H1 (cell line): ENCODE measurements around the gene INA. TPM values are rescaled to one million over a fixed set of nuclear protein-coding genes. Genes with fewer than 3 reads are reported as not detected.

Experiments used
- BACH1 ChIP-seq: IDR thresholded peaks from 2 replicates; pipeline ENCODE4 v1.6.1; 2012; ENCODE audit warnings: low read length, improper control_type of control experiment
- HDAC2 ChIP-seq, 2 experiments: fragments of 300-600 bp in 1 of 2; sonication (generic) in 1 of 2; IDR thresholded peaks; 2 replicates each; pipeline ENCODE4 v1.6.1; 2011 to 2012; ENCODE audit warnings: low read depth in 2 of 2, low read length in 2 of 2, mild to moderate bottlenecking in 2 of 2, moderate library complexity in 2 of 2, borderline replicate concordance in 1 of 2, inconsistent platforms in 1 of 2
- JUND ChIP-seq: IDR thresholded peaks from 2 replicates; pipeline ENCODE4 v1.6.1; 2011; ENCODE audit warnings: mild to moderate bottlenecking, improper control_type of control experiment, low read length
- PHF8 ChIP-seq: fragments of 200-600 bp; sonication (generic); conservative IDR thresholded peaks from 2 replicates; pipeline ENCODE4 v1.7.1; 2012; ENCODE audit warnings: low read depth, mild to moderate bottlenecking, inconsistent platforms, low read length, moderate library complexity
- RNF2 ChIP-seq: fragments of 200-900, 300-1000 bp; sonication (generic); IDR thresholded peaks from 2 replicates; pipeline ENCODE4 v1.7.1; 2016; ENCODE audit warnings: borderline replicate concordance, low read depth, mild to moderate bottlenecking, antibody characterized with exemption, low read length; ENCODE audit not compliant: poor library complexity, severe bottlenecking; ENCODE audit errors: missing control alignments
- SIX5 ChIP-seq: IDR thresholded peaks from 2 replicates; pipeline ENCODE4 v1.6.1; 2011; ENCODE audit warnings: mild to moderate bottlenecking, low read depth, low read length
- SP1 ChIP-seq: IDR thresholded peaks from 2 replicates; pipeline ENCODE4 v1.6.1; 2011; ENCODE audit warnings: low read depth, low read length
- SP4 ChIP-seq: IDR thresholded peaks from 2 replicates; pipeline ENCODE4 v1.6.1; 2012; ENCODE audit warnings: low read length, inconsistent platforms
- TEAD4 ChIP-seq: IDR thresholded peaks from 2 replicates; pipeline ENCODE4 v1.6.1; 2012; ENCODE audit warnings: low read depth, low read length, inconsistent platforms, mixed read lengths
- ZNF274 ChIP-seq: IDR thresholded peaks from 2 replicates; pipeline ENCODE4 v1.7.0; 2012; ENCODE audit warnings: low read length, borderline replicate concordance; ENCODE audit errors: extremely low read depth
- polyA plus RNA-seq, 7 experiments: library from polyadenylated mRNA; depleted of rRNA in 3 of 7; stranded (reverse) in 5 of 7; unstranded in 2 of 7; fragments of >200 nt in 5 of 7; fragments of 200-250 nt in 2 of 7; gene quantifications; 1 replicate in 5 of 7; 2 replicates in 1 of 7; 4 replicates in 1 of 7; pipeline versions ENCODE4 v1.2.1 to v1.2.3, GENCODE V29; 2011 to 2013; ENCODE audit warnings: missing spikeins in 2 of 7, mixed read lengths in 2 of 7
- total RNA-seq: library from RNA; stranded (reverse); fragmentation: NEBNext Ultra II Directional; extraction: Animal tissue kit (Norgen Biotek cat#: 25700); gene quantifications from 2 replicates; pipeline ENCODE4 v1.2.1, GENCODE V29; 2021
- TF ChIP-seq, protein P1 (sequence below): fragments of 300-600 bp; sonication (generic); IDR thresholded peaks from 2 replicates; pipeline ENCODE4 v1.7.1; 2012; ENCODE audit warnings: low read length, moderate library complexity, mild to moderate bottlenecking, inconsistent platforms; ENCODE audit not compliant: insufficient replicate concordance

INA gene
- total and polyA plus RNA-seq, 2 of the 8 experiments (the other 6 are each of a cell fraction or from before 2014, with no cell fraction given), result 17.1 to 18.1 TPM

GRCh38 chr10:103231047-103231551, 45.8 kb upstream of the INA start (continued):
- TF ChIP-seq, protein P1, sequence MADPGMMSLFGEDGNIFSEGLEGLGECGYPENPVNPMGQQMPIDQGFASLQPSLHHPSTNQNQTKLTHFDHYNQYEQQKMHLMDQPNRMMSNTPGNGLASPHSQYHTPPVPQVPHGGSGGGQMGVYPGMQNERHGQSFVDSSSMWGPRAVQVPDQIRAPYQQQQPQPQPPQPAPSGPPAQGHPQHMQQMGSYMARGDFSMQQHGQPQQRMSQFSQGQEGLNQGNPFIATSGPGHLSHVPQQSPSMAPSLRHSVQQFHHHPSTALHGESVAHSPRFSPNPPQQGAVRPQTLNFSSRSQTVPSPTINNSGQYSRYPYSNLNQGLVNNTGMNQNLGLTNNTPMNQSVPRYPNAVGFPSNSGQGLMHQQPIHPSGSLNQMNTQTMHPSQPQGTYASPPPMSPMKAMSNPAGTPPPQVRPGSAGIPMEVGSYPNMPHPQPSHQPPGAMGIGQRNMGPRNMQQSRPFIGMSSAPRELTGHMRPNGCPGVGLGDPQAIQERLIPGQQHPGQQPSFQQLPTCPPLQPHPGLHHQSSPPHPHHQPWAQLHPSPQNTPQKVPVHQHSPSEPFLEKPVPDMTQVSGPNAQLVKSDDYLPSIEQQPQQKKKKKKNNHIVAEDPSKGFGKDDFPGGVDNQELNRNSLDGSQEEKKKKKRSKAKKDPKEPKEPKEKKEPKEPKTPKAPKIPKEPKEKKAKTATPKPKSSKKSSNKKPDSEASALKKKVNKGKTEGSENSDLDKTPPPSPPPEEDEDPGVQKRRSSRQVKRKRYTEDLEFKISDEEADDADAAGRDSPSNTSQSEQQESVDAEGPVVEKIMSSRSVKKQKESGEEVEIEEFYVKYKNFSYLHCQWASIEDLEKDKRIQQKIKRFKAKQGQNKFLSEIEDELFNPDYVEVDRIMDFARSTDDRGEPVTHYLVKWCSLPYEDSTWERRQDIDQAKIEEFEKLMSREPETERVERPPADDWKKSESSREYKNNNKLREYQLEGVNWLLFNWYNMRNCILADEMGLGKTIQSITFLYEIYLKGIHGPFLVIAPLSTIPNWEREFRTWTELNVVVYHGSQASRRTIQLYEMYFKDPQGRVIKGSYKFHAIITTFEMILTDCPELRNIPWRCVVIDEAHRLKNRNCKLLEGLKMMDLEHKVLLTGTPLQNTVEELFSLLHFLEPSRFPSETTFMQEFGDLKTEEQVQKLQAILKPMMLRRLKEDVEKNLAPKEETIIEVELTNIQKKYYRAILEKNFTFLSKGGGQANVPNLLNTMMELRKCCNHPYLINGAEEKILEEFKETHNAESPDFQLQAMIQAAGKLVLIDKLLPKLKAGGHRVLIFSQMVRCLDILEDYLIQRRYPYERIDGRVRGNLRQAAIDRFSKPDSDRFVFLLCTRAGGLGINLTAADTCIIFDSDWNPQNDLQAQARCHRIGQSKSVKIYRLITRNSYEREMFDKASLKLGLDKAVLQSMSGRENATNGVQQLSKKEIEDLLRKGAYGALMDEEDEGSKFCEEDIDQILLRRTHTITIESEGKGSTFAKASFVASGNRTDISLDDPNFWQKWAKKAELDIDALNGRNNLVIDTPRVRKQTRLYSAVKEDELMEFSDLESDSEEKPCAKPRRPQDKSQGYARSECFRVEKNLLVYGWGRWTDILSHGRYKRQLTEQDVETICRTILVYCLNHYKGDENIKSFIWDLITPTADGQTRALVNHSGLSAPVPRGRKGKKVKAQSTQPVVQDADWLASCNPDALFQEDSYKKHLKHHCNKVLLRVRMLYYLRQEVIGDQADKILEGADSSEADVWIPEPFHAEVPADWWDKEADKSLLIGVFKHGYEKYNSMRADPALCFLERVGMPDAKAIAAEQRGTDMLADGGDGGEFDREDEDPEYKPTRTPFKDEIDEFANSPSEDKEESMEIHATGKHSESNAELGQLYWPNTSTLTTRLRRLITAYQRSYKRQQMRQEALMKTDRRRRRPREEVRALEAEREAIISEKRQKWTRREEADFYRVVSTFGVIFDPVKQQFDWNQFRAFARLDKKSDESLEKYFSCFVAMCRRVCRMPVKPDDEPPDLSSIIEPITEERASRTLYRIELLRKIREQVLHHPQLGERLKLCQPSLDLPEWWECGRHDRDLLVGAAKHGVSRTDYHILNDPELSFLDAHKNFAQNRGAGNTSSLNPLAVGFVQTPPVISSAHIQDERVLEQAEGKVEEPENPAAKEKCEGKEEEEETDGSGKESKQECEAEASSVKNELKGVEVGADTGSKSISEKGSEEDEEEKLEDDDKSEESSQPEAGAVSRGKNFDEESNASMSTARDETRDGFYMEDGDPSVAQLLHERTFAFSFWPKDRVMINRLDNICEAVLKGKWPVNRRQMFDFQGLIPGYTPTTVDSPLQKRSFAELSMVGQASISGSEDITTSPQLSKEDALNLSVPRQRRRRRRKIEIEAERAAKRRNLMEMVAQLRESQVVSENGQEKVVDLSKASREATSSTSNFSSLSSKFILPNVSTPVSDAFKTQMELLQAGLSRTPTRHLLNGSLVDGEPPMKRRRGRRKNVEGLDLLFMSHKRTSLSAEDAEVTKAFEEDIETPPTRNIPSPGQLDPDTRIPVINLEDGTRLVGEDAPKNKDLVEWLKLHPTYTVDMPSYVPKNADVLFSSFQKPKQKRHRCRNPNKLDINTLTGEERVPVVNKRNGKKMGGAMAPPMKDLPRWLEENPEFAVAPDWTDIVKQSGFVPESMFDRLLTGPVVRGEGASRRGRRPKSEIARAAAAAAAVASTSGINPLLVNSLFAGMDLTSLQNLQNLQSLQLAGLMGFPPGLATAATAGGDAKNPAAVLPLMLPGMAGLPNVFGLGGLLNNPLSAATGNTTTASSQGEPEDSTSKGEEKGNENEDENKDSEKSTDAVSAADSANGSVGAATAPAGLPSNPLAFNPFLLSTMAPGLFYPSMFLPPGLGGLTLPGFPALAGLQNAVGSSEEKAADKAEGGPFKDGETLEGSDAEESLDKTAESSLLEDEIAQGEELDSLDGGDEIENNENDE, result peak; percentile 58
- TF ChIP-seq RNF2 (no peak), HDAC2 (IDR thresholded peaks at IDR 0.05; ENCODE audit: borderline replicate concordance in 1 of 2, low read depth in 2 of 2, low read length in 2 of 2) (peak in 1 of 2 experiments; percentile 90; a peak in 1 of 4 replicates), SP1 (peak; percentile 72), SIX5 (no peak), ZNF274 (no peak), SP4 (no peak), BACH1 (0 out of 2 replicates have a peak, but pooled peaks have one; percentile 24), TEAD4 (peak; percentile 96), JUND (peak; percentile 64), PHF8 (no peak)
